ENCODE results near the gene HEPHL1.

The HEPHL1 gene

DNA sequence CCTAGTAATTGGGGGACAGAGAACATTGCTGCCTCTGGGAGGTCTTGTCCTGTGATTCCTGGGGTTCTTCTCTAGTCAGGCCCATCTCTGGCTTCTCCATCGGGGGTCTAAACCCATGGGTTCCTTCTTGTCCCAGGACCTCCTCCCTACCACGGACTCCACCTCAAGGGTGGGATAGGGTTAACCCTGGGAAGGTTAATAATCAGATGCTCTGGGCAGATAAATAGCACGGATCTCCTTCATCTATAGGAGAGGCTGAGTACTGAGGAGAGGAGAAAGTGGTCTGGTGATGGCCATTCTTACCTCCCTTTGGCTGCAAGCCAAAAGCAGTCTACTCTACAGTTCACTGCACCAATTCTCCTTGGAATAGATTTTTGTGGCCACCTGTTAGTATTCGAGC lies 10.5 kb downstream of the HEPHL1 start:
- no peak for TF ChIP-seq POU2F2 (IDR thresholded peaks at IDR 0.05; ENCODE audit: low read depth, low read length)
- no peak for TF ChIP-seq PAX5 (IDR thresholded peaks at IDR 0.05; ENCODE audit: insufficient read depth, low read length, severe bottlenecking)
- no peak for TF ChIP-seq POLR2AphosphoS5 (IDR thresholded peaks at IDR 0.05; ENCODE audit: low read depth, low read length)
- no peak for TF ChIP-seq SPI1 (IDR thresholded peaks at IDR 0.05; ENCODE audit: low read depth, low read length)
- TF ChIP-seq POLR2A (IDR thresholded peaks at IDR 0.05; ENCODE audit: low read depth, low read length), result no peak
- TF ChIP-seq TAF1 (IDR thresholded peaks at IDR 0.05; ENCODE audit: low read depth, low read length), result no peak
- DNase-seq (ENCODE audit: insufficient read length, low spot score) (no peak), FAIRE-seq (no peak)

DNA sequence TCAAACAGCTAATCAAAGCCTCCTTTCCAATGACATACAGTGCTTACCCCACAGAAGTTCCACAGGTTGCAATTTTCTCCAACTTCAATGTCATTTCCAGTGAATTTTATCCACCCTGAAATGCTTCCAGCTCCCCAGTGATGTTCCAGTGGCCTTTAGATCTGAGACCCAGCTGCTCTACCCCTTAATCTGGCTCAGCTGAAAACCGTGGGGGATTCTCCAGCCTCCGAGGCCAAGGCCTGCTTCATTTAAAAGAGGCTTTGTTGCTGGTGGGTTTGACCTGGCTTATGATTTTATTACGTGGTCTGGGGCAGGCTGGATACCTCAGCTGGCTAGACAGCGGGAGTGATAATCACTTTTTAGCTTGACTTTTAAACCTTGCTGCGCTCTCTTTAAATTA lies 10.9 kb downstream of the HEPHL1 start:
- FAIRE-seq, result no peak

DNA sequence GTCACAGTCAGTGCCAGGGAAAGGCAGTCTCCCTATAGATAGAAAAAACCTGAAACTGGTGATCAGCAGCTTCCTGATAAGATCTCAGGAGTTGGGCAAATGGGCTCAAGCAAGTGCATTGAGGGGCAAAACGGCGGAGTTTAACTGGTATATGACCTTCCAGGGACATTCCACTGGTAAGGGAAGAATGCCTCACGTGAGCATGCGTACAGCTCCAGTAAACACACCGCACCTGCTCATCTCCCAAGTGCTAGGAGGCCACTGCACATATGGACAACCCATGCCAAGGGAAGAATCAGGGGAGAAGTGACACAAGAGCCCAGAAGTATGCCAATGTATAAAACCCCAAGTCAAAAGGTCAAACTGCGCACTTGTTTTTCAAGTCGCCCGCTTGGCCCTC lies 11.6 kb downstream of the HEPHL1 start:
- no peak for DNase-seq (ENCODE audit: insufficient read length, low spot score)
- no peak for FAIRE-seq
- TF ChIP-seq POLR2AphosphoS5 (IDR thresholded peaks at IDR 0.05; ENCODE audit: low read depth, low read length) (no peak), POU2F2 (IDR thresholded peaks at IDR 0.05; ENCODE audit: low read depth, low read length) (no peak), PAX5 (IDR thresholded peaks at IDR 0.05; ENCODE audit: insufficient read depth, low read length, severe bottlenecking) (no peak), SPI1 (IDR thresholded peaks at IDR 0.05; ENCODE audit: low read depth, low read length) (no peak), TAF1 (IDR thresholded peaks at IDR 0.05; ENCODE audit: low read depth, low read length) (no peak), POLR2A (IDR thresholded peaks at IDR 0.05; ENCODE audit: low read depth, low read length) (no peak)

More for the DNA sequence above, 10.9 kb downstream of the HEPHL1 start:
- no peak for DNase-seq (ENCODE audit: insufficient read length, low spot score)
- TF ChIP-seq PAX5 (IDR thresholded peaks at IDR 0.05; ENCODE audit: insufficient read depth, low read length, severe bottlenecking) (no peak), POLR2A (IDR thresholded peaks at IDR 0.05; ENCODE audit: low read depth, low read length) (no peak), POU2F2 (IDR thresholded peaks at IDR 0.05; ENCODE audit: low read depth, low read length) (no peak), POLR2AphosphoS5 (IDR thresholded peaks at IDR 0.05; ENCODE audit: low read depth, low read length) (no peak), SPI1 (IDR thresholded peaks at IDR 0.05; ENCODE audit: low read depth, low read length) (no peak), TAF1 (IDR thresholded peaks at IDR 0.05; ENCODE audit: low read depth, low read length) (no peak)

- no peak for DNase-seq (ENCODE audit: insufficient read length, low spot score)
- no peak for FAIRE-seq
- no peak for TF ChIP-seq POLR2AphosphoS5 (IDR thresholded peaks at IDR 0.05; ENCODE audit: low read depth, low read length)
- TF ChIP-seq POLR2A (IDR thresholded peaks at IDR 0.05; ENCODE audit: low read depth, low read length), result no peak
- no peak for TF ChIP-seq SPI1 (IDR thresholded peaks at IDR 0.05; ENCODE audit: low read depth, low read length)
- TF ChIP-seq POU2F2 (IDR thresholded peaks at IDR 0.05; ENCODE audit: low read depth, low read length), result no peak
- TF ChIP-seq PAX5 (IDR thresholded peaks at IDR 0.05; ENCODE audit: insufficient read depth, low read length, severe bottlenecking), result no peak
- no peak for TF ChIP-seq TAF1 (IDR thresholded peaks at IDR 0.05; ENCODE audit: low read depth, low read length)
Observed at GRCh38 chr11:94034207-94034606, 13.1 kb downstream of the HEPHL1 start.

GRCh38 chr11:94036096-94036495 lies 14.9 kb downstream of the HEPHL1 start:
- no peak for FAIRE-seq
- DNase-seq (ENCODE audit: insufficient read length, low spot score), result no peak
- TF ChIP-seq POLR2AphosphoS5 (IDR thresholded peaks at IDR 0.05; ENCODE audit: low read depth, low read length) (no peak), SPI1 (IDR thresholded peaks at IDR 0.05; ENCODE audit: low read depth, low read length) (no peak), PAX5 (IDR thresholded peaks at IDR 0.05; ENCODE audit: insufficient read depth, low read length, severe bottlenecking) (no peak), TAF1 (IDR thresholded peaks at IDR 0.05; ENCODE audit: low read depth, low read length) (no peak)

- DNase-seq (ENCODE audit: insufficient read length, low spot score), result no peak
- no peak for TF ChIP-seq TAF1 (IDR thresholded peaks at IDR 0.05; ENCODE audit: low read depth, low read length)
- TF ChIP-seq SPI1 (IDR thresholded peaks at IDR 0.05; ENCODE audit: low read depth, low read length), result no peak
- no peak for TF ChIP-seq POLR2A (IDR thresholded peaks at IDR 0.05; ENCODE audit: low read depth, low read length)
- no peak for TF ChIP-seq POLR2AphosphoS5 (IDR thresholded peaks at IDR 0.05; ENCODE audit: low read depth, low read length)
- no peak for TF ChIP-seq POU2F2 (IDR thresholded peaks at IDR 0.05; ENCODE audit: low read depth, low read length)
- FAIRE-seq, result no peak
Observed at GRCh38 chr11:94043241-94043640, 22.1 kb downstream of the HEPHL1 start.

DNA sequence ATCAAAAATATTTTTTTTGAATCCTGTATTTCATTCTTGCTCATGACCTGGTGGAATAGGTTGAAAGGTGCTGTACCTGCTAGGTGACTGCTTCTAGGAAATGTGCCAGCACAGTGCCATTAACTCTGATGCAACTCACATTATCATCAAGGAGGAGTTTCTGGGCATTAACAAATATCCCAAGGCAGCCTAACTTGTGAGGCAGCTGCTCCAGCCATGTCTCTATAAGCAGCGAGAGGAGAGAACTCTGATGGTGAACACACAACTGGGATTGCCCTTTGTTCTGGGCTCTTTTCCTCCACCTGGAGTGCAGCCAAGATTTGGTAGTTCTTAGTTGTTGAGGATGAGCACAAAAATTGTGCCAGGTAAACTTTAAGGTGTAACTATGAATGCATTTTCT lies 25.6 kb downstream of the HEPHL1 start:
- TF ChIP-seq POU2F2 (IDR thresholded peaks at IDR 0.05; ENCODE audit: low read depth, low read length) (no peak), TAF1 (IDR thresholded peaks at IDR 0.05; ENCODE audit: low read depth, low read length) (no peak), POLR2AphosphoS5 (IDR thresholded peaks at IDR 0.05; ENCODE audit: low read depth, low read length) (no peak), POLR2A (IDR thresholded peaks at IDR 0.05; ENCODE audit: low read depth, low read length) (no peak), SPI1 (IDR thresholded peaks at IDR 0.05; ENCODE audit: low read depth, low read length) (no peak)
- DNase-seq (ENCODE audit: insufficient read length, low spot score), result no peak
- no peak for FAIRE-seq

DNA sequence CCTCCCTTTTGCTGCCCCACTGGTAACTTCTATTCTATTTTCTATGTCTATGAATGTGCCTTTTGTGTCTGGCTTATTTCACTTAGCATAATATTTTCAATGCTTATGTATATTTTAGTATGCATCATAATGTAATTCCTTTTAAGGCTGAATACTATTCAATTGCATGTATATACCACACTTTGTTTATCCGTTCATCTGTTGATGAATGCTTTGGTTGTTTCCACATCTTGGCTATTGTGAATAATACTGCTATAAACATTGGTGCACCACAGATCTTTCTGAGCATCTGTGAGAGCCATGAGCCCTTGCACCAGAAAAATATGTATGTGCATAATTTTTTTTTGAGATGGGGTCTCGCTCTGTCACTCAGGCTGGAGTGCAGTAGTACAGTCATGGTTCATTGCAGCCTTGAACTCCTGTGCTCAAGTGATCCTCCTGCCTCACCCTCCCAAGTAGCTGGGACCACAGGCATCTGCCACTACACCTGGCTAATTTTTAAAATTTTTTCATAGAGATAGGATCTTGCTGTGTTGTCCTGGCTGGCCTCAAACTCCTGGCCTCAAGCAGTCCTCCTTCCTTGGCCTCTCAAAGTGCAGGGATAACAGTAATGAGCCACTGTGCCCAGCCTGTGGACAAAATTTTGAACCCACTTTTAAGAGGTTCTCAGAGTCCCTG lies 27.0 kb downstream of the HEPHL1 start:
- TF ChIP-seq POLR2AphosphoS5 (IDR thresholded peaks at IDR 0.05; ENCODE audit: low read depth, low read length), result no peak
- no peak for TF ChIP-seq TAF1 (IDR thresholded peaks at IDR 0.05; ENCODE audit: low read depth, low read length)
- no peak for TF ChIP-seq SPI1 (IDR thresholded peaks at IDR 0.05; ENCODE audit: low read depth, low read length)
- TF ChIP-seq PAX5 (IDR thresholded peaks at IDR 0.05; ENCODE audit: insufficient read depth, low read length, severe bottlenecking), result no peak
- no peak for DNase-seq (ENCODE audit: insufficient read length, low spot score)
- FAIRE-seq, result no peak

- DNase-seq (ENCODE audit: insufficient read length, low spot score), result no peak
- no peak for TF ChIP-seq POLR2AphosphoS5 (IDR thresholded peaks at IDR 0.05; ENCODE audit: low read depth, low read length)
- TF ChIP-seq SPI1 (IDR thresholded peaks at IDR 0.05; ENCODE audit: low read depth, low read length), result no peak
- TF ChIP-seq PAX5 (IDR thresholded peaks at IDR 0.05; ENCODE audit: insufficient read depth, low read length, severe bottlenecking), result no peak
- no peak for TF ChIP-seq POLR2A (IDR thresholded peaks at IDR 0.05; ENCODE audit: low read depth, low read length)
- no peak for TF ChIP-seq POU2F2 (IDR thresholded peaks at IDR 0.05; ENCODE audit: low read depth, low read length)
- no peak for FAIRE-seq
Observed at GRCh38 chr11:94049351-94049750, 28.2 kb downstream of the HEPHL1 start.

GRCh38 chr11:94058630-94059029 lies 37.5 kb downstream of the HEPHL1 start:
- FAIRE-seq (no peak), DNase-seq (ENCODE audit: insufficient read length, low spot score) (no peak)
- TF ChIP-seq PAX5 (IDR thresholded peaks at IDR 0.05; ENCODE audit: insufficient read depth, low read length, severe bottlenecking), result no peak
